RWPE2 (cell line): ENCODE results near the gene CIB1.
"Not testable (repeated sequence)": the region's sequence is repeated elsewhere in the genome, so short reads cannot be mapped to it uniquely, and the experiment has no call there.

Experiments used
- ATAC-seq: fragments of 200-7000 bp; cut with Tn5 transposase; 3 replicates; pipeline ENCODE4 v1.9.1; 2021; ENCODE audit warnings: low read depth
- DNase-seq: peaks from one replicate; pipeline ENCODE4 v3.0.0-alpha.2; 2020; ENCODE audit warnings: low spot score
- H3K27ac ChIP-seq: fragments of 450-650 bp; 2 replicates; pipeline ENCODE4 v1.5.1; 2017; ENCODE audit warnings: mild to moderate bottlenecking; ENCODE audit not compliant: poor library complexity, severe bottlenecking
- H3K27me3 ChIP-seq: fragments of 250-450 bp; sonication (Bioruptor Pico); 2 replicates; pipeline ENCODE4 v1.5.1; 2021; ENCODE audit warnings: mild to moderate bottlenecking, moderate library complexity; ENCODE audit not compliant: insufficient read depth, poor library complexity, severe bottlenecking
- H3K36me3 ChIP-seq: fragments of 250-450 bp; sonication (Bioruptor Pico); 2 replicates; pipeline ENCODE4 v1.5.1; 2020; ENCODE audit warnings: low read depth, mild to moderate bottlenecking, moderate library complexity
- H3K4me1 ChIP-seq: fragments of 250-450 bp; sonication (Bioruptor Pico); 2 replicates; pipeline ENCODE4 v1.5.1; 2021; ENCODE audit warnings: mild to moderate bottlenecking, moderate library complexity; ENCODE audit not compliant: insufficient read depth, poor library complexity, severe bottlenecking
- H3K4me3 ChIP-seq: fragments of 250-450 bp; sonication (Bioruptor Pico); 2 replicates; pipeline ENCODE4 v1.5.1; 2021; ENCODE audit warnings: mild to moderate bottlenecking, moderate library complexity; ENCODE audit not compliant: severe bottlenecking
- H3K9me3 ChIP-seq: fragments of 250-450 bp; sonication (Bioruptor Pico); 2 replicates; pipeline ENCODE4 v1.5.1; 2021; ENCODE audit warnings: mild to moderate bottlenecking, moderate library complexity; ENCODE audit not compliant: severe bottlenecking
- CTCF ChIP-seq: fragments of 450-650 bp; IDR thresholded peaks from one replicate; pipeline ENCODE4 v1.5.1; 2017; ENCODE audit warnings: mild to moderate bottlenecking, moderate library complexity; ENCODE audit not compliant: poor library complexity, severe bottlenecking

The CIB1 gene

DNA sequence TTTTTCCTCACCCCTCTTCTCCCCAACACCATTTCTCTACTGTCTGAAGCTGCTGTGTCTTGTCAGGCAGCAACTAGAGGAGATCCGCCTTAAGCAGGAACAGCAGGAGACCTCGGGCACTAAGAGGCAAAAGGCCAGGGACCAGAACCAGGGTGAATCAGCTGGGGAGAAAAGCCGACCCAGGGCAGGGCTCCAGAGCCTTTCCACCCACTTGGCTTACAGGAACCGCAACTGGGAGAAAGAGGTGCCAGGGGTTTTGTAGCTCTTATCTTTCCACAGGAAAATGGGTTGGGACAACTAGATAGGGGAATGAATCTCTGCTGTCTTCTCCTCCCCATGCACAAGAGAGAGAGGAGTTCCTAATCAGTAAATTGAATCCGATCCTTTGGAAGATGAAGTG lies 28.7 kb upstream of the CIB1 start:
- Histone ChIP-seq H3K27ac (peak overlapping the region; percentile 55), H3K27me3 (no peaks in the 10 kb centered on the region), H3K4me1 (peaks cover 23% of the 10 kb centered on the region), H3K4me3 (no peak overlapping the region), H3K36me3 (peaks cover 10% of the 10 kb centered on the region), H3K9me3 (no peaks in the 10 kb centered on the region)
- TF ChIP-seq CTCF = no peak
- DNase-seq = no peak
- ATAC-seq = no peak

GRCh38 chr15:90261811-90262210 lies 28.1 kb upstream of the CIB1 start:
- no peak for TF ChIP-seq CTCF
- DNase-seq (no peak), ATAC-seq (peak; percentile 70)
- Histone ChIP-seq H3K27me3 (no peaks in the 10 kb centered on the region), H3K9me3 (no peaks in the 10 kb centered on the region), H3K27ac (peak overlapping the region; percentile 55), H3K4me1 (peaks cover 18% of the 10 kb centered on the region), H3K36me3 (peaks cover 4% of the 10 kb centered on the region), H3K4me3 (no peak overlapping the region)

DNA sequence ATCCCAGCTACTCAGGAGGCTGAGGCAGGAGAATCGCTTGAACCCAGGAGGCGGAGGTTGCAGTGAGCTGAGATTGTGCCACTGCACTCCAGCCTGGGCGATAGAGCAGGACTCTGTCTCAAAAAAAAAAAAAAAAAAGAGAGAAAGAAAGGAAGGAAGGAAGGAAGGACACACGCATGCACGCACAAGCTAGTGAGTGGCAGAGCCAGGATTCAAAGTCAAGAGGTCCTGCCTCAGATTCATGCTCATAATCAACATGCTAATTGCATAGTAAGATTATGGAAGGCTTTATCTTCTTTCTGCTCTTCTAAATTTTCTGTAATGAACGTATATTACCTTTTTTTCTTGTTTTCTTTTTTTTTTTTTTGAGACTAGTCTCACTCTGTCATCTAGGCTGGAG lies 27.0 kb upstream of the CIB1 start:
- H3K9me3 ChIP-seq, DNase-seq, H3K27me3 ChIP-seq, H3K4me3 ChIP-seq, H3K27ac ChIP-seq, ATAC-seq, H3K36me3 ChIP-seq: not testable (repeated sequence)
- H3K4me1 ChIP-seq = peaks cover 18% of the 10 kb centered on the region

DNA sequence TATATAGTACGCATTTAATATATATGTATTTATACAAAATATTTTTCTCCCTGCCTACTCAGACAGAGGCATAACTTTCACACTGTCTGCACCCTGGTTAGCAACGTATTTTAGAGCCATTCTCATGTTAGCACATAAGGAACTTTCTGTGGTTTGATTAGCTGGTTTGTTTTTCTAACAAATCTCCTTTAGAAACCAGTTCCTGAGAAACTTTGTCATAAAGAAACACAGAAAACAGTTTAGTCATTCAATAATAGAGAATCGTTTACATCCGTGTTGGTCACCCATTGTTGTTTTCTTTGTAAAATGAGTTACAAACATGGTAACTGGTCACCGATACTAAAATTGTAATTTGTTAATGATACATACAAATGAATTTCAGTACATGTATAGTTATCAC lies 25.8 kb upstream of the CIB1 start:
- ATAC-seq (no peak), DNase-seq (no peak)
- Histone ChIP-seq H3K4me3 (no peak overlapping the region), H3K4me1 (peaks cover 15% of the 10 kb centered on the region), H3K27ac (no peak overlapping the region), H3K36me3 (no peaks in the 10 kb centered on the region), H3K9me3 (no peaks in the 10 kb centered on the region), H3K27me3 (no peaks in the 10 kb centered on the region)
- no peak for TF ChIP-seq CTCF

DNA sequence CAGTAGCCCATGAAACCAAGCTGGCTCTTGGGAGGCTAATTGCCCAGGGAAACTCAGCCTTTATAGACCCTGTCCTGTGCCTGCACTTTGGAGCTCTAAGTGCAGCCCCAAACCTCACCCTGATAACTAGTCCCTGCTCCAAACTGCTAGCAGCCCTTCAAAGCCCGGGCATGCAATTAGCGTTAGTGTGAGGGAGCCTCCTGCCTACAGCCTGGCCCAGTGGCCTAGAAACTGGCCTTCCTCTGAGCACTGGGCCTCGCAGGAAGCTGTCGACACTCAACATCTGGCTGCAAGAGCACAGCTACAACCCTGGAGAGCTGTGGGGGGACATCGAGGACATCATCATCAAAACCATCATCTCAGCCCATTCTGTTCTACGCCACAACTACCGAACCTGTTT lies 24.0 kb upstream of the CIB1 start:
- no peak for TF ChIP-seq CTCF
- no peaks in the 10 kb centered on the region for H3K27me3 ChIP-seq
- no peak for ATAC-seq

More for the DNA sequence above, 24.0 kb upstream of the CIB1 start:
- H3K4me1 ChIP-seq = peaks cover 11% of the 10 kb centered on the region
- DNase-seq = no peak
- no peak overlapping the region for H3K27ac ChIP-seq
- no peaks in the 10 kb centered on the region for H3K9me3 ChIP-seq
- H3K4me3 ChIP-seq = no peak overlapping the region
- H3K36me3 ChIP-seq = no peaks in the 10 kb centered on the region
